Chondrocyte (in vitro differentiated cells): ENCODE data around the gene NLRP13. TPM values are rescaled to one million over a fixed set of nuclear protein-coding genes. Genes with fewer than 3 reads are reported as not detected.

ENCODE experiments used
- DNase-seq: peaks from one replicate; pipeline ENCODE4 v3.0.0; 2021; ENCODE audit warnings: mixed read lengths, low spot score
- H3K27ac Mint-ChIP-seq: one replicate; pipeline ENCODE4 v1.8.0; 2021; ENCODE audit warnings: mild to moderate bottlenecking, moderate library complexity, mixed read lengths; ENCODE audit not compliant: unreplicated experiment
- H3K27me3 Mint-ChIP-seq: 2 replicates; pipeline ENCODE4 v1.8.0; 2021; ENCODE audit warnings: low read depth, mixed read lengths
- H3K36me3 Mint-ChIP-seq: 2 replicates; pipeline ENCODE4 v1.8.0; 2021; ENCODE audit warnings: low read depth, mixed read lengths
- H3K4me1 Mint-ChIP-seq: 2 replicates; pipeline ENCODE4 v1.8.0; 2021; ENCODE audit warnings: low read depth, mild to moderate bottlenecking, mixed read lengths
- H3K4me3 Mint-ChIP-seq: one replicate; pipeline ENCODE4 v1.8.0; 2021; ENCODE audit warnings: mild to moderate bottlenecking, moderate library complexity, mixed read lengths; ENCODE audit not compliant: unreplicated experiment
- H3K9me3 Mint-ChIP-seq: 2 replicates; pipeline ENCODE4 v1.8.0; 2021; ENCODE audit warnings: low read depth, mixed read lengths
- total RNA-seq: library from RNA; stranded (reverse); gene quantifications from 3 replicates; pipeline ENCODE4 v1.2.1, GENCODE V29; 2021
- TF ChIP-seq, protein P1 (sequence below): fragments of 200-600 bp; sonication (generic); IDR thresholded peaks from 2 replicates; pipeline ENCODE4 v1.5.0; 2021; ENCODE audit warnings: antibody characterized with exemption, mild to moderate bottlenecking, moderate library complexity

NLRP13 gene
- total RNA-seq, 1 donor from 2014 or later = not detected

GRCh38 chr19:55857974-55858373, 74.2 kb downstream of the NLRP13 start:
- no peaks in the 10 kb centered on the region for H3K27me3 Mint-ChIP-seq
- no peak overlapping the region for H3K27ac Mint-ChIP-seq
- no peak for DNase-seq
- H3K9me3 Mint-ChIP-seq = peaks cover 56% of the 10 kb centered on the region
- no peaks in the 10 kb centered on the region for H3K4me1 Mint-ChIP-seq
- peaks cover 2% of the 10 kb centered on the region for H3K36me3 Mint-ChIP-seq
- no peak overlapping the region for H3K4me3 Mint-ChIP-seq
- TF ChIP-seq, protein P1, sequence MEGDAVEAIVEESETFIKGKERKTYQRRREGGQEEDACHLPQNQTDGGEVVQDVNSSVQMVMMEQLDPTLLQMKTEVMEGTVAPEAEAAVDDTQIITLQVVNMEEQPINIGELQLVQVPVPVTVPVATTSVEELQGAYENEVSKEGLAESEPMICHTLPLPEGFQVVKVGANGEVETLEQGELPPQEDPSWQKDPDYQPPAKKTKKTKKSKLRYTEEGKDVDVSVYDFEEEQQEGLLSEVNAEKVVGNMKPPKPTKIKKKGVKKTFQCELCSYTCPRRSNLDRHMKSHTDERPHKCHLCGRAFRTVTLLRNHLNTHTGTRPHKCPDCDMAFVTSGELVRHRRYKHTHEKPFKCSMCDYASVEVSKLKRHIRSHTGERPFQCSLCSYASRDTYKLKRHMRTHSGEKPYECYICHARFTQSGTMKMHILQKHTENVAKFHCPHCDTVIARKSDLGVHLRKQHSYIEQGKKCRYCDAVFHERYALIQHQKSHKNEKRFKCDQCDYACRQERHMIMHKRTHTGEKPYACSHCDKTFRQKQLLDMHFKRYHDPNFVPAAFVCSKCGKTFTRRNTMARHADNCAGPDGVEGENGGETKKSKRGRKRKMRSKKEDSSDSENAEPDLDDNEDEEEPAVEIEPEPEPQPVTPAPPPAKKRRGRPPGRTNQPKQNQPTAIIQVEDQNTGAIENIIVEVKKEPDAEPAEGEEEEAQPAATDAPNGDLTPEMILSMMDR = no peak

GRCh38 chr19:55857149-55857548, 75.0 kb downstream of the NLRP13 start:
- Mint-ChIP-seq H3K4me3 (no peak overlapping the region), H3K36me3 (peaks cover 2% of the 10 kb centered on the region), H3K4me1 (no peaks in the 10 kb centered on the region), H3K27me3 (no peaks in the 10 kb centered on the region), H3K27ac (no peak overlapping the region), H3K9me3 (peaks cover 60% of the 10 kb centered on the region)
- no peak for DNase-seq
- TF ChIP-seq, protein P1 = no peak

DNA sequence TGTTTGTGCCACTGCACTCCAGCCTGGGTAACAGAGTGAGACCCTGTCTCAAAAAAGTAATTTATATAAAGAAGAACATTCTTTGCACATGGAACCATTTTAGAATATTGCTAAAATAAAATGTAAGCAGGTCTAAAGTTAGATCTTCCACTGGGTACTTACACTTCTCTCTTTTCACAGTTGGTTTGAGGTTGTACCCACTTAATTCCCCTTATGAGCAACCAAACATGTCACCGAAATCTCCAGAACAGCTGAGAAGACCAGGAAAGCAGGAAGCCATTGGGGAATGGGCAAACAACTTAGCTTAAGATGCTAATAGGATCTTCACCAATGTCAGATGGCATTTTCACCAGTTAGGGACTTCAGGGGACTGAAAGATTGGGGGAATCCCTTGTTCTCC, 77.0 kb downstream of the NLRP13 start:
- Mint-ChIP-seq H3K27ac (no peak overlapping the region), H3K4me1 (no peaks in the 10 kb centered on the region), H3K9me3 (peaks cover 53% of the 10 kb centered on the region), H3K27me3 (no peaks in the 10 kb centered on the region), H3K36me3 (peaks cover 3% of the 10 kb centered on the region), H3K4me3 (no peak overlapping the region)
- TF ChIP-seq, protein P1 = no peak
- DNase-seq = no peak

Other genes starting within 250 kb of the NLRP13 start
- gene NLRP9, start 193.9 kb downstream of the NLRP13 start, total RNA-seq = not detected in 3 replicates
- gene RFPL4A, start 173.2 kb downstream of the NLRP13 start, total RNA-seq = not detected in 3 replicates
- gene RFPL4AL1, start 163.2 kb downstream of the NLRP13 start, total RNA-seq = not detected in 3 replicates
- gene NLRP11, start 100.3 kb downstream of the NLRP13 start, total RNA-seq = not detected in 3 replicates
- gene NLRP4, start 95.8 kb downstream of the NLRP13 start, total RNA-seq = not detected in 3 replicates
- not detected in 3 replicates for gene NLRP8, start 15.5 kb upstream of the NLRP13 start, total RNA-seq
- not detected in 3 replicates for gene NLRP5, start 54.4 kb upstream of the NLRP13 start, total RNA-seq
- 22.4 to 26.6 TPM (median 26.5 TPM) in 3 replicates for gene ZNF787, start 189.0 kb upstream of the NLRP13 start, total RNA-seq
- 30.4 to 33.1 TPM (median 31.5 TPM) in 3 replicates for gene ZNF444, start 209.0 kb upstream of the NLRP13 start, total RNA-seq
- gene GALP, start 243.7 kb upstream of the NLRP13 start, total RNA-seq = not detected in 3 replicates